GM21576 (cell line): ENCODE results near the gene RAB30.
"Not testable (repeated sequence)": the region's sequence is repeated elsewhere in the genome, so short reads cannot be mapped to it uniquely, and the experiment has no call there.

Experiments
- ATAC-seq: cut with Tn5 transposase; IDR thresholded peaks from one replicate; pipeline ENCODE4 v1.9.1; 2021; ENCODE audit warnings: mild to moderate bottlenecking, moderate library complexity; ENCODE audit not compliant: unreplicated experiment

Gene RAB30

DNA sequence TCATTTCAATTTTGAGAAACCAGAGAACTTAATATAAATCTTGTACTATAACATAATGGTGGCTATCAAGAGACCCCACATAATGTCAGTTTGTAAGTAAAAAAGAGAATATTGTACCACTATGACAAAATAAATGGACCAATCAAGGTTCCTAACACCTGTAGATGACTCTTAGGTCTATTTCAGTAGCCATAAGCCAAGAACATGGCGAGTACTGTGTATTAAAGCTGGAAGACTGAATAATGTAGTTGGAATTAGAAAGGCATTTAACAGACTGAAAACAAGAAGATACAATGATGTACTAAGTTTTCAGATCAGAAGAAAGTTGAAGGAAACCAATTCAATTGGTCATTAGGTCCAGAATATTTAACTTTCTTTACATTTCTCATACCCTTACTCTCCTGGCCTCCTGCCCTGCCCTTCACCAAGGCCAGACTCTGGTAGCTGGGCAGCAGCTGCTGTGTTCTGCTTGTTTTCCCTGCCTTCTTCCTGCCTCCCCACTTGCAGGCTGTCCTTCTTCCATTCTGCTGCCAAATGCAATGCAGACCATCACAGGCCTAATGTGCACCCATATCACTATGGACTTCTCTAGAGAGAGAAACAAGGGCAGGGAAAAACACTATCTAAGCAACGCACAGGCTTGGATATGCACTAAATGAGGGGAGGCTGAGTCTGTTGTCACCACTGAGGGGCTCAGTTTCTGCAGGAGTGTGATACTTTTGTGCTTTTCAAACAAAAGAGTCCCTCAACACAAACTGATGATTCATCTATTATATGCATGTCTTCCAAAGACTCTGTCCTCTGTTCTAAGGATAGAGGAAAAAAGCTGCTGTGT, 60.1 kb downstream of the RAB30 start:
- ATAC-seq, result no peak

DNA sequence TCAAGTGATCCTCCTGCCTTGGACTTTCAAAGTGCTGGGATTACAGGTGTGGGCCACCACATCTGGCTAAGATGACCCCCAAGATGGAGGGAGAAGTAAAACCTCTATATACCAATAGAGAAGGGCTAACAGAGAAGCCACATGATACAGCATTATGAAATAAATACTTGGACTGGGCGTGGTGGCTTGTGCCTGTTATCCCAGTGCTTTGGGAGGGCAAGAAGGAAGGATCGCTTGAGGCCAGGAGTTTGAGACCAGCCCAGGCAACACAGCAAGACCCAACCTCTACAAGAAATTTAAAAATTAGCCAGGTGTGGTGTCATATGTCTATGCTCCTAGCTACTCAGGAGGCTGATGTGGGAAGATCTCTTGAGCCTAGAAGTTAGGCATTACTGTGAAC, 61.7 kb downstream of the RAB30 start:
- no peak for ATAC-seq

GRCh38 chr11:83009136-83009535, 62.6 kb downstream of the RAB30 start:
- not testable (repeated sequence) for ATAC-seq

GRCh38 chr11:83008581-83008923, 63.1 kb downstream of the RAB30 start:
- no peak for ATAC-seq

GRCh38 chr11:83007909-83008580, 63.7 kb downstream of the RAB30 start:
- ATAC-seq, result peak; percentile 46

- no peak for ATAC-seq
These were observed 64.2 kb downstream of the RAB30 start for GRCh38 chr11:83007477-83007876.

DNA sequence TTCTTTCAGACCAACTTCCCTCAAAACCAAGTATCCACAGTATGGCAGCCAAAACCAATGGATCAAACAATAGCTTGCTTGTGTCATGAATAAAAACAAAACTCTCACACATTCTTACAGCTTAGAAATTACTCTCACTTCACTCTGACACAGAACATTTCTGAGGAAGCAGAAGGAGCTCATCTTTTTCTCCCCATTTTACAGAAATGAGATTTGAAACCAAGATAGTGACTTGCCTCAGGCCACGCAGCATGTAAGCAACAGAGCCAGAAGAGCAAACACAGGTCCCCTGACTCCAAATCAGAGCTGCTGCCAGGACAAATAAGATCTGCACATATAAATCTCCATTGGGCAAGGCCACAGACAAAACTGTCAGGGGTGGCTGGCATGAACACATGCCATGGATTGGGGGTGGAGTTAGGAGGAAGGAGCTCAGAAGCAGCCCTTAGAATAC, 64.8 kb downstream of the RAB30 start:
- ATAC-seq, result peak; percentile 74

DNA sequence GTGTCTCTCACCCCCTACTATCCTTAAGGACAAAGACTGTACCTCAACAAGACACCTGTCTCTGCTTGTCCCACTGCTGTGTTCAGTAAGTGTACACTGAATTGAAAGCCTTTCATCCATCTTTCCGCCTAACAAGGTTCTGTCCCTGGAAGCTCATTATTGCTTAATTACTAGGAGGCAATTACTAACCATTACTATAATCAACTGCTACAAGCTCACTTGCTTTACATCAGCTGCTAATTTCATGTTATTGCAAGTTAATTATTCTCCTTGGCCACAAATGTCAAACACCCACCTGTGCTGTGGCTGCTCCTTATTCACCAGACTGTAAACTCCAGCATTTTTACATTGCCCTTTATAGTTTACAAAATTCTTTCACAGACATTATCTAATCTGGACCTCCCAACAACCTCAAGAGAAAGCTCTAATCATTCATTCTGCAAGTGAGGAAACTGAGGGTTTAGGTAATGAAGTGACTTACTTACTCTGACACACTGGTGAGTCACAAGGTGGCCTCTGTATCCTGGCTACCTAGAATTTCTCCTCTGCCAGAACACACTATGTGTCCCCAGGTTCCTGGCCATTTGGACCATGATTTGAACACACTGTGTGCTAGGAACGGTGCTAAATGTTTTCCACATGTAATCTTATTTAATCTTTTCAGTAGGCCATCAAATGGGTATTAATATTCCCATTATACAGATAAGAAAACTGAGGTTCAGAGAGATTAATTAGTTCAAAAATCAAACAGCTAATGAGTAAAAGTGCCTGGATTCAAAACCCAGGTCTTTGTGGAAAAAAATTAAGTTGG, 66.7 kb downstream of the RAB30 start:
- no peak for ATAC-seq

GRCh38 chr11:83002522-83002921, 69.2 kb downstream of the RAB30 start:
- ATAC-seq, result no peak

DNA sequence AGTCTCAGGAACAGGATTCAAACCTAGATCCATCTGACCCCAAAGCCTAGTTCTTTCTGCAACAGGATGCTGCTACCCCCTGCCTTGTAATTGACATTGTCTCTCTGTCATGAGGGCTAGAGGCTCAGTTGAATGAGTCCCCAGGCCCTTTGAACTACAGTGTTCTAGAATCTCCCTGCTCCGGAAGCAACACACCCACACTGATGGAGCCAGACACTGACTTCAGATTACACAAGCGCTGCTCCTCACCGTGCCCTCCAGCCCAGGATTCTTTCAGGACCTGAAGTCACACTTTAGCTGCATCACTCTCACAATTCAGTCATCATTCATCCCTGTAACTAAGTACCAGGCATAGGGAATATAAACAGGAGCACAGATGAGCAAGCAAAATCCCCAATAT, 69.6 kb downstream of the RAB30 start:
- no peak for ATAC-seq

DNA sequence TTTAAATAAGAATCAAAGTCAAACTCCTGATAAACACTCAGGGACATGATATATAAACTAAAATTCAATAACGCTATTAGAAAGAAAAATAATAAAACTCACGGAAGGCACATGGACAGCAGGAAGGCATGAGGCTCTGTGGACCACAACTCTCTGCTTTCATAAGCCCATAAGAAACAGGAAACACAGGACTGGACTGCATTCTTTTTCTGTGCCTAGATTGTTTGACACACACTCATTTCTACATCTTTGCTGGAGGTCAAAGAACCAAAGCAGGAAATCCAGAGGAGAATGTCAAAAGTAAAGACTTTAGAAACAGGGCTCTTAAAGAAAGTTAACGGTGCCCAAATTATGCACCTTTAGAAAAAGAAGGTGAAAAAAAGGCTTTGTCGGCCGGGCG, 71.3 kb downstream of the RAB30 start:
- no peak for ATAC-seq

DNA sequence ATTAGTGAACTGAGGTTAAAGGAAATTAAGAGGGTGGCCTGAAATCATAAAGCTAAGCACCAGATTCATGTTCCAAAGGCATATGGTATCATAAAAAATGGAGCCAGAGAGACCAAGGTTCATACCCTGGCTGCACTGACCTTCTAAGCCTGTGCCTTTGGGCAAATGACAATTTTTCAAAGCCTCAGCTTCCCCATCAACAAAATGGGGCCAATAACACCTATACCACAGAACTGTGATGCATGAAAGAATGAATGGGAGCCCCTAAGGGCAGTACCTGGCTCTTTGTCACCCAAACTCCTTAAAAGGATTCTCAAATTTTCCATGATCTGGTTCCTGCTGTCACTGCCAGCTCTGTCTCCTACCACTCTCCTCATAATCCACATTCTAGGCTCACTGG, 72.5 kb downstream of the RAB30 start:
- no peak for ATAC-seq

DNA sequence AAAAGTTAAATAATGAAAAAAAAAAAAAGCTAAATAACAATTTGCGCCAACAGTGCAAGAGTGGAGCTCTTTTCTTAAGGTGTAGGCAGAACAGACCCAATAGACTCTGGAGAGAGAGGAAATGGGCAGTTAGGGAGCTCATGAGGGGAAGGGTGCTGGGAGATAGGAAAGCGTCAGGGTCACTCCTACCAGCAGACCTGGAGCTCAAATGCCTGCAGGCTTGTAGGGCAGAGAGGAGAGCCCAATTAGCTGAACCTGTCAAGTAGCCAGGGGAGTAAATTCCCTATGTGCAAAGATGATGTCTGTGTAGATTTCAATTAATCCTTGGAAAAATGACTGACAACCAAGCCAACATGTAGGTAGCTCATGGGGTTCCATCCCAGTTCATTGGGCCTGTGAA, 73.0 kb downstream of the RAB30 start:
- no peak for ATAC-seq

DNA sequence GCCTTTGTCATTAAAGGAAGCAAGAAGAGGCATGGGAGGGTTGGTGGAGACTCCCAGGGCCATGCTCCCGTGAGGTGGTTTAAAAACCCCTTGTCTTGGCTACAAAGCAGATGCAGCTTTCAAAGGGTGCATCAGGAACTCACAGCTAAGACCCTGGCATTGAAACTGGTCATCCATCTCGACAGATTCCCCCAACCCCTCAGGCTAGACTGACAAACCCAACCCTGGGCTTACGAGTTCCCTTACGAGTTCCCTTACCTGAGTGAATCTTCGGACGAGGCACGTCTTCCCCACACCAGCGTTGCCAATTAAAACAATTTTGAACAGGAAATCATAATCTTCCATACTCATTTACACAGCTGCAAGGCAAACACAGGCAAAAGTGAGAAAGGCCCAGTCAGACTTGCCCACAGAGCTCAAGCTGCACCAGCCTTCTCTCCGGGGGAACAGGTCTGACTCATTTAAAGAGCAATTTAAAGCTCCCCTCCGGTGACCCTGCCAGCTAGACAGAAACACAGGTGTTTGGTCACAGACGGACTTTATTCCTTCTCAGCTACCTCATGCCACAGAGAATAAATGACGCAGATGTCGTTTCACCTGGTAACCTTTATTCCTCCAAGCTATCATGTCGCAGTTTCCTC, 74.6 kb downstream of the RAB30 start:
- ATAC-seq, result peak; percentile 95

- ATAC-seq, result peak; percentile 26
These were observed 75.8 kb downstream of the RAB30 start for GRCh38 chr11:82995754-82996398.

DNA sequence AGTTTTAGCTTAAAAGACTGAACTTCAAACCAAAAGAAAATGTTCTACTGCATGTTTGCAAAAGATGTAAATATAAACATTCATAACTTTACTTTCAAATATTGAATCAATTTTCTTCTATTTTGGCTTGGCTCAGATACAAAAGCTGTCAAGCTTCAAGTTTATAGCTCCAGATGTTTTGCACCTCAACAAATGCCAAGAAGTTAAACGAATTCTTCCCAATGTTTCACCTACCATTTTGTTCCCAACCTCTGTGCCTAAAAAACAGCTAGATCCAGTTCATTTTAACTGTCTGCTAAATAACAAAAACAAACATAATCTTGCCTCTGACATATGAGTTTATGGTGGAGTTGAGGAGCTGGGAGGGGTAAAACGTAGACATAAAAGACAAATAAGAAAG, 76.5 kb downstream of the RAB30 start:
- no peak for ATAC-seq

- ATAC-seq, result no peak
These were observed 77.0 kb downstream of the RAB30 start for GRCh38 chr11:82994604-82995230.

GRCh38 chr11:82992223-82992622, 79.5 kb downstream of the RAB30 start:
- no peak for ATAC-seq

- ATAC-seq, result no peak
These were observed 81.9 kb downstream of the RAB30 start for GRCh38 chr11:82989628-82990404.
